H9 (cell line): ENCODE results near the gene DAP3. TPM values are rescaled to one million over a fixed set of nuclear protein-coding genes. Genes with fewer than 3 reads are reported as not detected.
"Not testable (repeated sequence)": the region's sequence is repeated elsewhere in the genome, so short reads cannot be mapped to it uniquely, and the experiment has no call there.

Experiments
- DNase-seq: peaks from one replicate; pipeline ENCODE4 v3.0.0-alpha.2; 2017
- H2AFZ ChIP-seq: one replicate; pipeline ENCODE4 v1.6.1; 2013; ENCODE audit warnings: mild to moderate bottlenecking, low read length, control low read depth, moderate library complexity
- H2AK5ac ChIP-seq: 2 replicates; pipeline ENCODE4 v1.6.1; 2013; ENCODE audit warnings: low read length, control low read depth, mixed read lengths; ENCODE audit not compliant: insufficient read length
- H2BK120ac ChIP-seq: one replicate; pipeline ENCODE4 v1.6.1; 2013; ENCODE audit warnings: low read depth, mild to moderate bottlenecking, low read length, control low read depth, inconsistent platforms; ENCODE audit not compliant: poor library complexity, severe bottlenecking
- H2BK12ac ChIP-seq: 2 replicates; pipeline ENCODE4 v1.6.1; 2013; ENCODE audit warnings: low read length, control low read depth, mixed read lengths, low read depth; ENCODE audit not compliant: insufficient read length
- H2BK15ac ChIP-seq: 2 replicates; pipeline ENCODE4 v1.6.1; 2013; ENCODE audit warnings: low read depth, low read length, control low read depth
- H2BK20ac ChIP-seq: one replicate; pipeline ENCODE4 v1.6.1; 2013; ENCODE audit warnings: low read depth, mild to moderate bottlenecking, low read length, control low read depth, inconsistent platforms; ENCODE audit not compliant: poor library complexity, severe bottlenecking
- H2BK5ac ChIP-seq: 2 replicates; pipeline ENCODE4 v1.6.1; 2013; ENCODE audit warnings: low read length, control low read depth, mixed read lengths; ENCODE audit not compliant: insufficient read length
- H3K14ac ChIP-seq: 2 replicates; pipeline ENCODE4 v1.6.1; 2013; ENCODE audit warnings: low read length, control low read depth; ENCODE audit not compliant: insufficient read depth
- H3K18ac ChIP-seq: 2 replicates; pipeline ENCODE4 v1.6.1; 2013; ENCODE audit warnings: low read depth, mild to moderate bottlenecking, mixed read lengths, low read length, control low read depth; ENCODE audit not compliant: insufficient read length
- H3K23ac ChIP-seq: 2 replicates; pipeline ENCODE4 v1.6.1; 2013; ENCODE audit warnings: low read length, control low read depth, mixed read lengths, low read depth; ENCODE audit not compliant: insufficient read length
- H3K23me2 ChIP-seq: 2 replicates; pipeline ENCODE4 v1.6.1; 2013; ENCODE audit warnings: low read depth, mild to moderate bottlenecking, mixed read lengths, low read length, control low read depth; ENCODE audit not compliant: insufficient read length, poor library complexity, severe bottlenecking
- H3K27ac ChIP-seq: 2 replicates; pipeline ENCODE4 v1.5.1; 2013; ENCODE audit warnings: low read length, control low read depth, mixed read lengths, low read depth; ENCODE audit not compliant: insufficient read length
- H3K27me3 ChIP-seq: 2 replicates; pipeline ENCODE4 v1.6.1; 2013; ENCODE audit warnings: low read length, control low read depth, inconsistent platforms; ENCODE audit not compliant: insufficient read depth
- H3K4ac ChIP-seq: 2 replicates; pipeline ENCODE4 v1.6.1; 2013; ENCODE audit warnings: low read depth, mild to moderate bottlenecking, control low read depth, inconsistent platforms, low read length, moderate library complexity
- H3K4me1 ChIP-seq: 2 replicates; pipeline ENCODE4 v1.6.1; 2013; ENCODE audit warnings: low read length, control low read depth, inconsistent platforms; ENCODE audit not compliant: insufficient read depth
- H3K4me2 ChIP-seq: 2 replicates; pipeline ENCODE4 v1.6.1; 2013; ENCODE audit warnings: low read length, control low read depth, mixed read lengths; ENCODE audit not compliant: insufficient read length, insufficient read depth
- H3K56ac ChIP-seq: 2 replicates; pipeline ENCODE4 v1.6.1; 2013; ENCODE audit warnings: low read depth, mild to moderate bottlenecking, mixed read lengths, low read length, control low read depth; ENCODE audit not compliant: insufficient read length
- H3K79me1 ChIP-seq: 2 replicates; pipeline ENCODE4 v1.6.1; 2013; ENCODE audit warnings: low read depth, mild to moderate bottlenecking, moderate library complexity, low read length, control low read depth, inconsistent platforms; ENCODE audit not compliant: insufficient read depth, poor library complexity, severe bottlenecking
- H3K79me2 ChIP-seq: 2 replicates; pipeline ENCODE4 v1.6.1; 2013; ENCODE audit warnings: low read length, control low read depth, inconsistent platforms; ENCODE audit not compliant: insufficient read depth
- H3K9ac ChIP-seq: 2 replicates; pipeline ENCODE4 v1.6.1; 2013; ENCODE audit warnings: low read length, control low read depth, mixed read lengths; ENCODE audit not compliant: insufficient read length; ENCODE audit errors: extremely low read depth
- H3K9me3 ChIP-seq: one replicate; pipeline ENCODE4 v1.6.1; 2013; ENCODE audit warnings: low read depth, low read length, inconsistent platforms; ENCODE audit not compliant: control insufficient read depth
- H3T11ph ChIP-seq: one replicate; pipeline ENCODE4 v1.6.1; 2013; ENCODE audit warnings: mild to moderate bottlenecking, low read length, control low read depth, inconsistent platforms
- H4K20me1 ChIP-seq: one replicate; pipeline ENCODE4 v1.6.1; 2013; ENCODE audit not compliant: control insufficient read depth, insufficient read length, insufficient read depth
- H4K5ac ChIP-seq: 2 replicates; pipeline ENCODE4 v1.6.1; 2013; ENCODE audit warnings: low read depth, mild to moderate bottlenecking, mixed read lengths, low read length, control low read depth; ENCODE audit not compliant: insufficient read length
- H4K8ac ChIP-seq: replicated peaks from 2 replicates; pipeline ENCODE4 v1.6.1; 2013; ENCODE audit warnings: low read length, control low read depth, mixed read lengths, low read depth; ENCODE audit not compliant: insufficient read length
- H4K91ac ChIP-seq: 2 replicates; pipeline ENCODE4 v1.6.1; 2013; ENCODE audit warnings: low read depth, mild to moderate bottlenecking, moderate library complexity, mixed read lengths, low read length, control low read depth; ENCODE audit not compliant: insufficient read length
- H3K27ac Mint-ChIP-seq, 3 experiments: 2 replicates in 2 of 3; 3 replicates in 1 of 3; pipeline ENCODE4 v1.8.0; 2020 to 2021; ENCODE audit warnings: mixed read lengths in 3 of 3, mild to moderate bottlenecking in 1 of 3, moderate library complexity in 1 of 3
- H3K27me3 Mint-ChIP-seq: 2 replicates; pipeline ENCODE4 v1.8.0; 2021; ENCODE audit warnings: low read depth, mild to moderate bottlenecking, moderate library complexity, mixed read lengths
- H3K36me3 Mint-ChIP-seq, 3 experiments: 2 replicates in 2 of 3; 3 replicates in 1 of 3; pipeline ENCODE4 v1.8.0; 2020 to 2021; ENCODE audit warnings: low read depth in 3 of 3, mixed read lengths in 3 of 3; ENCODE audit not compliant: insufficient read depth in 1 of 3
- H3K4me1 Mint-ChIP-seq, 2 experiments: 2 replicates each; pipeline ENCODE4 v1.8.0; 2020; ENCODE audit warnings: mixed read lengths in 2 of 2
- H3K4me3 Mint-ChIP-seq, 2 experiments: 2 replicates in 1 of 2; 3 replicates in 1 of 2; pipeline ENCODE4 v1.8.0; 2020 to 2021; ENCODE audit warnings: mild to moderate bottlenecking in 2 of 2, mixed read lengths in 2 of 2, moderate library complexity in 1 of 2
- H3K9me3 Mint-ChIP-seq, 2 experiments: 2 replicates in 1 of 2; 3 replicates in 1 of 2; pipeline ENCODE4 v1.8.0; 2020; ENCODE audit warnings: mild to moderate bottlenecking in 2 of 2, mixed read lengths in 2 of 2, moderate library complexity in 1 of 2
- WGBS: extraction: QIAGEN DNeasy Blood & Tissue Kit; methylation state at CpG from one replicate; pipeline ENCODE4 v1.1.7; 2013; ENCODE audit warnings: missing lambda C conversion rate, low lambda C conversion rate, mixed read lengths; ENCODE audit not compliant: insufficient read length; ENCODE audit errors: extremely low coverage; 5-methylcytosine and 5-hydroxymethylcytosine counted together
- total RNA-seq: library from RNA; stranded (reverse); gene quantifications from 2 replicates; pipeline ENCODE4 v1.2.1, GENCODE V29; 2021
- TF ChIP-seq, protein P1 (sequence below): fragments of 200-600 bp; sonication (generic); conservative IDR thresholded peaks from 3 replicates; pipeline ENCODE4 v1.8.0; 2021; ENCODE audit warnings: antibody characterized with exemption, mild to moderate bottlenecking

DAP3 gene
- total RNA-seq, 1 experiment from 2014 or later = 114 TPM

- H3K18ac ChIP-seq = no peak overlapping the region
- no peak overlapping the region for H4K91ac ChIP-seq
- H4K20me1 ChIP-seq = no peaks in the 10 kb centered on the region
- H3K4me1 ChIP-seq = no peaks in the 10 kb centered on the region
- peaks cover 3% of the 10 kb centered on the region for H3K79me1 ChIP-seq
- H3K4ac ChIP-seq = no peak overlapping the region
- no peak for DNase-seq
- no peak overlapping the region for H2AFZ ChIP-seq
- no peak overlapping the region for H2BK5ac ChIP-seq
- TF ChIP-seq, protein P1, sequence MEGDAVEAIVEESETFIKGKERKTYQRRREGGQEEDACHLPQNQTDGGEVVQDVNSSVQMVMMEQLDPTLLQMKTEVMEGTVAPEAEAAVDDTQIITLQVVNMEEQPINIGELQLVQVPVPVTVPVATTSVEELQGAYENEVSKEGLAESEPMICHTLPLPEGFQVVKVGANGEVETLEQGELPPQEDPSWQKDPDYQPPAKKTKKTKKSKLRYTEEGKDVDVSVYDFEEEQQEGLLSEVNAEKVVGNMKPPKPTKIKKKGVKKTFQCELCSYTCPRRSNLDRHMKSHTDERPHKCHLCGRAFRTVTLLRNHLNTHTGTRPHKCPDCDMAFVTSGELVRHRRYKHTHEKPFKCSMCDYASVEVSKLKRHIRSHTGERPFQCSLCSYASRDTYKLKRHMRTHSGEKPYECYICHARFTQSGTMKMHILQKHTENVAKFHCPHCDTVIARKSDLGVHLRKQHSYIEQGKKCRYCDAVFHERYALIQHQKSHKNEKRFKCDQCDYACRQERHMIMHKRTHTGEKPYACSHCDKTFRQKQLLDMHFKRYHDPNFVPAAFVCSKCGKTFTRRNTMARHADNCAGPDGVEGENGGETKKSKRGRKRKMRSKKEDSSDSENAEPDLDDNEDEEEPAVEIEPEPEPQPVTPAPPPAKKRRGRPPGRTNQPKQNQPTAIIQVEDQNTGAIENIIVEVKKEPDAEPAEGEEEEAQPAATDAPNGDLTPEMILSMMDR = no peak
- H3K14ac ChIP-seq = no peak overlapping the region
- H3K4me2 ChIP-seq = no peak overlapping the region
- H3K9me3 Mint-ChIP-seq = no peaks in the 10 kb centered on the region
- no peak overlapping the region for H2BK15ac ChIP-seq
- H3K27me3 ChIP-seq = no peaks in the 10 kb centered on the region
- H3K23ac ChIP-seq = no peak overlapping the region
- H3K23me2 ChIP-seq = no peaks in the 10 kb centered on the region
- H3K27ac ChIP-seq = no peak overlapping the region
- no peak overlapping the region for H2BK20ac ChIP-seq
- no peak overlapping the region for H3K27ac Mint-ChIP-seq
- no peaks in the 10 kb centered on the region for H3K9me3 ChIP-seq
- no peak overlapping the region for H3K4me3 Mint-ChIP-seq
- no peak overlapping the region for H3K9ac ChIP-seq
- H3K36me3 Mint-ChIP-seq = peaks cover 23 to 66% (median 58%) of the 10 kb centered on the region in 3 experiments; a peak in 6 of 7 replicates
- no peaks in the 10 kb centered on the region for H3K4me1 Mint-ChIP-seq
- H3K56ac ChIP-seq = no peak overlapping the region
- H3K27me3 Mint-ChIP-seq = no peaks in the 10 kb centered on the region
- peaks cover 4% of the 10 kb centered on the region; the same call in 1 of the 2 replicates for H3K79me2 ChIP-seq
- no peak overlapping the region for H2BK12ac ChIP-seq
- H2AK5ac ChIP-seq = no peak overlapping the region
- WGBS = no CpG with 5 or more reads among the region's 4 CpGs
- H4K8ac ChIP-seq = no peak overlapping the region
- H4K5ac ChIP-seq = no peak overlapping the region
- no peak overlapping the region for H2BK120ac ChIP-seq
- H3T11ph ChIP-seq = no peak overlapping the region
Observed at GRCh38 chr1:155678027-155678426, 10.9 kb upstream of the DAP3 start.

- not testable (repeated sequence) for H4K91ac ChIP-seq, H3K27me3 ChIP-seq, H3K4me1 ChIP-seq, H3K4ac ChIP-seq, H4K20me1 ChIP-seq, H2AK5ac ChIP-seq, H3K9ac ChIP-seq, H3K9me3 Mint-ChIP-seq, H3K27ac ChIP-seq, H2BK120ac ChIP-seq, H3K79me1 ChIP-seq, H3K4me2 ChIP-seq, DNase-seq, H2BK5ac ChIP-seq, H3T11ph ChIP-seq, H2BK20ac ChIP-seq, H3K14ac ChIP-seq, H3K18ac ChIP-seq, H3K27ac Mint-ChIP-seq, H3K56ac ChIP-seq, H3K4me3 Mint-ChIP-seq, H3K23me2 ChIP-seq, H3K27me3 Mint-ChIP-seq, H3K9me3 ChIP-seq, H3K23ac ChIP-seq, H4K8ac ChIP-seq, H3K4me1 Mint-ChIP-seq, H2BK15ac ChIP-seq, H2AFZ ChIP-seq, H2BK12ac ChIP-seq, H4K5ac ChIP-seq
- no CpG with 5 or more reads among the region's 1 CpG for WGBS
- peaks cover 12% of the 10 kb centered on the region; the same call in 1 of the 2 replicates for H3K79me2 ChIP-seq
- peaks cover 21 to 67% (median 54%) of the 10 kb centered on the region in 3 experiments; a peak in 6 of 7 replicates for H3K36me3 Mint-ChIP-seq
Observed at GRCh38 chr1:155678992-155679391, 9.9 kb upstream of the DAP3 start.
